GM23338 (cell line): ENCODE measurements around the gene SLC38A10. TPM values are rescaled to one million over a fixed set of nuclear protein-coding genes. Genes with fewer than 3 reads are reported as not detected.

Experiments used
- ATAC-seq: fragments of 200-7000 bp; cut with Tn5 transposase; 3 replicates; pipeline ENCODE4 v1.9.1; 2020
- DNase-seq: peaks from one replicate; pipeline ENCODE4 v3.0.0-alpha.2; 2015; ENCODE audit warnings: low spot score
- H2AFZ ChIP-seq: fragments of 200-600 bp; sonication (generic); 2 replicates; pipeline ENCODE4 v1.8.0; 2016; ENCODE audit warnings: antibody characterized with exemption, mild to moderate bottlenecking, moderate library complexity
- H3F3A ChIP-seq: fragments of 200-600 bp; sonication (generic); replicated peaks from 2 replicates; pipeline ENCODE4 v1.8.0; 2017; ENCODE audit warnings: antibody characterized with exemption, mixed run types, low read depth
- H3K27ac ChIP-seq: fragments of 200-600 bp; sonication (generic); 2 replicates; pipeline ENCODE4 v1.6.1; 2016; ENCODE audit warnings: low read depth
- H3K27me3 ChIP-seq: fragments of 200-600 bp; sonication (generic); 2 replicates; pipeline ENCODE4 v1.8.0; 2016; ENCODE audit warnings: mild to moderate bottlenecking, mixed run types, moderate library complexity; ENCODE audit not compliant: insufficient read depth
- H3K36me3 ChIP-seq: fragments of 200-600 bp; sonication (generic); 2 replicates; pipeline ENCODE4 v1.8.0; 2016; ENCODE audit warnings: mild to moderate bottlenecking; ENCODE audit not compliant: insufficient read depth
- H3K4me1 ChIP-seq: fragments of 200-600 bp; sonication (generic); 2 replicates; pipeline ENCODE4 v1.8.0; 2016; ENCODE audit warnings: mild to moderate bottlenecking, moderate library complexity; ENCODE audit not compliant: insufficient read depth
- H3K4me2 ChIP-seq: fragments of 200-600 bp; sonication (generic); 2 replicates; pipeline ENCODE4 v1.7.1; 2017; ENCODE audit warnings: mixed run types
- H3K4me3 ChIP-seq: fragments of 200-600 bp; sonication (generic); 2 replicates; pipeline ENCODE4 v1.6.1; 2016; ENCODE audit warnings: mixed run types
- H3K79me2 ChIP-seq: fragments of 200-600 bp; sonication (generic); replicated peaks from 2 replicates; pipeline ENCODE4 v1.8.0; 2017; ENCODE audit warnings: mild to moderate bottlenecking; ENCODE audit not compliant: insufficient read depth
- H3K9me2 ChIP-seq: fragments of 200-600 bp; sonication (generic); 2 replicates; pipeline ENCODE4 v1.8.0; 2017; ENCODE audit not compliant: insufficient read depth
- H4K20me1 ChIP-seq: fragments of 200-600 bp; sonication (generic); replicated peaks from 2 replicates; pipeline ENCODE4 v1.8.0; 2017; ENCODE audit warnings: mild to moderate bottlenecking; ENCODE audit not compliant: insufficient read depth
- H3K27ac Mint-ChIP-seq: 2 replicates; pipeline ENCODE4 v1.8.0; 2020; ENCODE audit warnings: inconsistent platforms, mild to moderate bottlenecking, moderate library complexity, mixed read lengths
- H3K27me3 Mint-ChIP-seq: 3 replicates; pipeline ENCODE4 v1.8.0; 2022; ENCODE audit warnings: low read depth, mild to moderate bottlenecking, moderate library complexity, mixed read lengths, inconsistent platforms; ENCODE audit not compliant: insufficient read depth, poor library complexity
- H3K36me3 Mint-ChIP-seq: 3 replicates; pipeline ENCODE4 v1.8.0; 2021; ENCODE audit warnings: low read depth, mild to moderate bottlenecking, inconsistent platforms, moderate library complexity, mixed read lengths
- H3K4me1 Mint-ChIP-seq: 3 replicates; pipeline ENCODE4 v1.8.0; 2020; ENCODE audit warnings: mild to moderate bottlenecking, inconsistent platforms, mixed read lengths
- H3K4me3 Mint-ChIP-seq: 3 replicates; pipeline ENCODE4 v1.8.0; 2021; ENCODE audit warnings: moderate library complexity, mild to moderate bottlenecking, inconsistent platforms, mixed read lengths
- H3K9me3 Mint-ChIP-seq: 3 replicates; pipeline ENCODE4 v1.8.0; 2020; ENCODE audit warnings: moderate library complexity, mild to moderate bottlenecking, inconsistent platforms, mixed read lengths
- CREB1 ChIP-seq: fragments of 250-450 bp; sonication (Bioruptor Pico); IDR thresholded peaks from 2 replicates; pipeline ENCODE4 v1.5.0; 2020; ENCODE audit warnings: low read depth, mild to moderate bottlenecking, moderate library complexity
- CTCF ChIP-seq, 2 experiments: fragments of 200-600 bp in 1 of 2; sonication (generic) in 1 of 2; conservative IDR thresholded peaks; 2 replicates each; pipeline versions ENCODE4 v1.5.1 to v1.6.1; 2016 to 2017; ENCODE audit warnings: antibody characterized with exemption in 2 of 2, low read depth in 2 of 2, mild to moderate bottlenecking in 2 of 2, moderate library complexity in 1 of 2
- ETS1 ChIP-seq: IDR thresholded peaks from 2 replicates; pipeline ENCODE4 v1.6.1; 2016; ENCODE audit warnings: antibody characterized with exemption
- EZH2 ChIP-seq: fragments of 200-600 bp; sonication (generic); IDR thresholded peaks from one replicate; pipeline ENCODE4 v1.8.0; 2017; ENCODE audit warnings: antibody characterized with exemption, mild to moderate bottlenecking, low read depth; ENCODE audit not compliant: unreplicated experiment
- EZH2phosphoT487 ChIP-seq: fragments of 200-600 bp; sonication (generic); IDR thresholded peaks from one replicate; pipeline ENCODE4 v1.8.1; 2018; ENCODE audit warnings: antibody characterized with exemption; ENCODE audit not compliant: unreplicated experiment
- POLR2AphosphoS5 ChIP-seq: IDR thresholded peaks from 2 replicates; pipeline ENCODE4 v1.6.1; 2016; ENCODE audit warnings: antibody characterized with exemption, low read depth
- REST ChIP-seq: IDR thresholded peaks from one replicate; pipeline ENCODE4 v1.6.1; 2018; ENCODE audit warnings: antibody characterized with exemption; ENCODE audit not compliant: unreplicated experiment
- ZNF114 ChIP-seq: fragments of 250-450 bp; sonication (Bioruptor Pico); IDR thresholded peaks from 2 replicates; pipeline ENCODE4 v1.5.0; 2020; ENCODE audit warnings: mild to moderate bottlenecking, moderate library complexity
- ZNF462 ChIP-seq: fragments of 250-450 bp; sonication (Bioruptor Pico); IDR thresholded peaks from 2 replicates; pipeline ENCODE4 v1.5.0; 2020; ENCODE audit warnings: mild to moderate bottlenecking, moderate library complexity
- polyA plus RNA-seq: library from polyadenylated mRNA; unstranded; fragments of >200 nt; fragmentation: Nextera tagmentation; extraction: Ambion mirVana; gene quantifications from 2 replicates; pipeline ENCODE4 v1.2.1, GENCODE V29; 2016
- total RNA-seq: library from RNA; depleted of rRNA; stranded (reverse); fragments of >200 nt; shearing (Covaris generic); gene quantifications from 2 replicates; pipeline ENCODE4 v1.2.3, GENCODE V29; 2014

The SLC38A10 gene
- total and polyA plus RNA-seq, 2 experiments from 2014 or later, result 17.1 to 55.8 TPM

GRCh38 chr17:81204578-81204977, 90.5 kb downstream of the SLC38A10 start (continued):
- TF ChIP-seq REST (no peak), EZH2 (no peak), ETS1 (no peak)

GRCh38 chr17:81203136-81203535, 92.0 kb downstream of the SLC38A10 start:
- Histone ChIP-seq H3K4me1 (no peaks in the 10 kb centered on the region), H3K9me2 (no peaks in the 10 kb centered on the region), H3K79me2 (no peaks in the 10 kb centered on the region), H3K27me3 (no peaks in the 10 kb centered on the region), H4K20me1 (no peaks in the 10 kb centered on the region), H3K27ac (no peak overlapping the region), H3K4me2 (no peak overlapping the region), H3K36me3 (no peaks in the 10 kb centered on the region; the same call in 1 of the 2 replicates), H3K4me3 (no peak overlapping the region), H3F3A (no peaks in the 10 kb centered on the region), H2AFZ (no peak overlapping the region)
- ATAC-seq, result no peak
- H3K36me3 Mint-ChIP-seq, result peaks cover 7% of the 10 kb centered on the region
- no peak for DNase-seq
- H3K4me3 Mint-ChIP-seq, result no peak overlapping the region
- no peaks in the 10 kb centered on the region for H3K4me1 Mint-ChIP-seq
- H3K27ac Mint-ChIP-seq, result no peak overlapping the region
- H3K27me3 Mint-ChIP-seq, result peaks cover 5% of the 10 kb centered on the region
- no peaks in the 10 kb centered on the region; the same call in 2 of the 3 replicates for H3K9me3 Mint-ChIP-seq
- TF ChIP-seq CREB1 (no peak), ETS1 (no peak), EZH2 (no peak), ZNF462 (CRISPR knock-in tag) (no peak), CTCF (conservative IDR thresholded peaks at IDR 0.05; ENCODE audit: low read depth in 2 of 2) (no peak), ZNF114 (CRISPR knock-in tag) (no peak), POLR2AphosphoS5 (no peak), EZH2phosphoT487 (no peak)
